ENCODE measurements around the gene BCKDHB.
A peak's percentile ranks its signal among the peaks of the same experiment; 100 is the strongest.
"Not testable (repeated sequence)": the region's sequence is repeated elsewhere in the genome, so short reads cannot be mapped to it uniquely, and the experiment has no call there.

BCKDHB gene

GRCh38 chr6:80226699-80227098 lies 120.2 kb downstream of the BCKDHB start:
- ATAC-seq (replicated peaks) = no peak
- no peaks in the 10 kb centered on the region for H3K36me3 Mint-ChIP-seq (ENCODE audit: insufficient read depth)
- no peaks in the 10 kb centered on the region for H3K27me3 Mint-ChIP-seq
- no peak overlapping the region for H3K4me3 Mint-ChIP-seq
- DNase-seq = no peak
- no peak overlapping the region for H3K27ac Mint-ChIP-seq
- H3K4me1 Mint-ChIP-seq (ENCODE audit: low read depth in 2 of 2) = no peaks in the 10 kb centered on the region
- no peaks in the 10 kb centered on the region for H3K9me3 Mint-ChIP-seq

GRCh38 chr6:80227545-80228105 lies 121.2 kb downstream of the BCKDHB start:
- no peaks in the 10 kb centered on the region for H3K27me3 Mint-ChIP-seq
- H3K9me3 Mint-ChIP-seq = no peaks in the 10 kb centered on the region
- ATAC-seq (replicated peaks) = no peak
- H3K4me1 Mint-ChIP-seq (ENCODE audit: low read depth in 2 of 2) = no peaks in the 10 kb centered on the region
- no peak overlapping the region for H3K4me3 Mint-ChIP-seq
- no peaks in the 10 kb centered on the region for H3K36me3 Mint-ChIP-seq (ENCODE audit: insufficient read depth)
- H3K27ac Mint-ChIP-seq = no peak overlapping the region
- no peak for DNase-seq

DNA sequence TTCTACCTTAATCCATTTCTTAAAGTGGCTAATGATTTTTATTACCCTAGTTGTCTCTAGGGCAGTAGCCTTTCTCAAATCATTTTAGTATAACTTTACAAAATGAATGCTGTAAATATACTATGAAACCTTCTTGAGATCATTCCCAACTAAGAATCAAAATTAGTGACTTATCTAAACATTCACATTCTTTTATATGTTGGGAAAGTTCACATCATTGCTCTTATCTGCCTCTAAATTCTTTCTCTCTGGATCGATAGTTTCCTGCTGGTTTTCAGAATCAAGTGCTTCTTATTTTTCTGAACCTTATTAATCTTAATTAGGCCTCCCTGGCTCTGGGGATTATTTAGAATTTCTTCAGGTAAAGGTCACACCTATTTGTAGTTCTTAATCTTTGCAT lies 126.8 kb downstream of the BCKDHB start:
- no peak overlapping the region for H3K27ac Mint-ChIP-seq
- no peak overlapping the region for H3K4me3 Mint-ChIP-seq
- no peaks in the 10 kb centered on the region for H3K36me3 Mint-ChIP-seq (ENCODE audit: insufficient read depth)
- DNase-seq (no peak), ATAC-seq (replicated peaks) (no peak)
- H3K27me3 Mint-ChIP-seq = no peaks in the 10 kb centered on the region
- H3K4me1 Mint-ChIP-seq (ENCODE audit: low read depth in 2 of 2) = no peaks in the 10 kb centered on the region
- H3K9me3 Mint-ChIP-seq = no peaks in the 10 kb centered on the region

DNA sequence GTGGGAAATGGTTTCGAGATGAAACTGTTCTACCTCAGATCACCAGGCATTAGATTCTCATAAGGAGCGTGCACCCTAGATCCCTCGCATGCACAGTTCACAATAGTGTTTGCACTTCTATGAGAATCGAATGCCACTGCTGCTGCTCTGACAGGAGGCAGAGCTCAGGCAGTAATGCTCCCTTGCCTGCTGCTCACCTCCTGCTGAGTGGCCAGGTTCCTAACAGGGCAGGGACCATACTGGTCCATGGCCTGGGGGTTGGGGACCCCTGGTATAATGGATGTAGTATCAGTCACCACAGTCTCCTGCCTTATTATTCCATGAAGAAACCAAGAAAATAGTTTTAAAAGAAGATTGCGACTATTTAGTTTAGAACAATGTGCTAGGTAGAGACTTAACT lies 127.5 kb downstream of the BCKDHB start:
- ATAC-seq (replicated peaks) = no peak
- no peaks in the 10 kb centered on the region for H3K27me3 Mint-ChIP-seq
- H3K4me1 Mint-ChIP-seq (ENCODE audit: low read depth in 2 of 2) = no peaks in the 10 kb centered on the region
- DNase-seq = no peak
- no peaks in the 10 kb centered on the region for H3K36me3 Mint-ChIP-seq (ENCODE audit: insufficient read depth)
- no peak overlapping the region for H3K27ac Mint-ChIP-seq
- H3K4me3 Mint-ChIP-seq = no peak overlapping the region
- no peaks in the 10 kb centered on the region for H3K9me3 Mint-ChIP-seq

DNA sequence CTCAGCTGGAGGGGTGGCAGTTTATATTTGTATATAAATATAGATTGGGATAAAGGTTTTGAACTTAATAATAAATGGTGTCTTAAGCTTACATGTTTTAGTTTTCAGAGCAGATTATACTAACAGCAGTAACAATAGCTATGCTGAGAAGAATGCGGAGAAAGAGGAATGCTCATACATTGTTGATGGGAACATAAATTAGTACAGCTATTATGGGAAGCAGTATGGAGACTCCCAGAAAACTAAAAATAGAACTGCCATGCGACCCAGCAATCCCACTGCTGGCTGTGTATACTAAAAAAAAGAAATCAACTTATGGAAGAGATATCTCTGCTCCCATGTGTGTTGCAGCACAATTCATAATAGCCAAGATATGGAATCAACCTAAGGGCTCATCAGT lies 127.9 kb downstream of the BCKDHB start:
- Mint-ChIP-seq H3K36me3 (ENCODE audit: insufficient read depth) (no peaks in the 10 kb centered on the region), H3K4me3 (no peak overlapping the region), H3K4me1 (ENCODE audit: low read depth in 2 of 2) (no peaks in the 10 kb centered on the region), H3K9me3 (no peaks in the 10 kb centered on the region), H3K27me3 (no peaks in the 10 kb centered on the region), H3K27ac (no peak overlapping the region)
- ATAC-seq (replicated peaks) (no peak), DNase-seq (no peak)

DNA sequence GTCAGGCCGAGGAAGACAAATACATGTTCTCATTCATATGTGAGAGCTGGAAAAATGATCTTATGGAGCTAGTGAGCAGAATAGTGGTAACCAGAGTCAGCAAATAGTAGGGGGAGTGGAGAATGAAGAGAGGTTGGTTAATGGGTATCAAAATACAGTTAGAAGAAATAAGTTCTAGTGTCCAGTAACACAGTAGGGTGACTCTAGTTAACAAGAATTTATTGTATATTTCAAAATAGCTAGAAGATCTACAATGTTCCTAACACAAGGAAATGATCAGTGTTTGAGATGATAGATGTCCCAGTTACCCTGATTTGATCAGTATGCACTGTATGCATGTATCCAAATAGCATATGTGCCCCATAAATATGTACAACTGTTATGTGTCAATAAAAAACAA lies 128.4 kb downstream of the BCKDHB start:
- no peaks in the 10 kb centered on the region for H3K27me3 Mint-ChIP-seq

DNA sequence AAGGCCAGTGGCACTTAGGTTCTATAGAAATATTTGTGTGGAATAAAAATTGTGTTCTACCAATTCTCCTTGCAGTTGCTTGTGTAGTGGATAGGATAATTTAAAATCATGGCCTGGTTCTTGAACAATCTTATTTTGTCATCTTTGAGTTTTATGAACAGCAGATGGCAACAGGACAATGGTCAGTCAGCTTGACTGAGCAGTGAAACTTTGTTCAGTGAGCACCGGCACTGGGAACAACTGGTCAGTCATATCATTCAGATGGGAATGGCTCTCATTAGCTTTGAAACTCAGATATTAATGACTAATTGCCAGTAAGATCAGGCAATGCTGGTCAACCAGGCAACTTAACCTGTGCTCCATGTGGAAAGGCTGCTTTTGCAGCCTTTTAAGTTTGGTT lies 129.2 kb downstream of the BCKDHB start:
- no peak overlapping the region for H3K4me3 Mint-ChIP-seq
- no peaks in the 10 kb centered on the region for H3K27me3 Mint-ChIP-seq
- no peaks in the 10 kb centered on the region for H3K36me3 Mint-ChIP-seq (ENCODE audit: insufficient read depth)
- H3K4me1 Mint-ChIP-seq (ENCODE audit: low read depth in 2 of 2) = no peaks in the 10 kb centered on the region
- DNase-seq (no peak), ATAC-seq (replicated peaks) (no peak)
- no peaks in the 10 kb centered on the region for H3K9me3 Mint-ChIP-seq
- no peak overlapping the region for H3K27ac Mint-ChIP-seq

More for the DNA sequence above, 128.4 kb downstream of the BCKDHB start:
- Mint-ChIP-seq H3K4me3 (no peak overlapping the region), H3K9me3 (no peaks in the 10 kb centered on the region), H3K36me3 (ENCODE audit: insufficient read depth) (no peaks in the 10 kb centered on the region), H3K27ac (no peak overlapping the region), H3K4me1 (ENCODE audit: low read depth in 2 of 2) (no peaks in the 10 kb centered on the region)
- DNase-seq (no peak), ATAC-seq (replicated peaks) (no peak)

DNA sequence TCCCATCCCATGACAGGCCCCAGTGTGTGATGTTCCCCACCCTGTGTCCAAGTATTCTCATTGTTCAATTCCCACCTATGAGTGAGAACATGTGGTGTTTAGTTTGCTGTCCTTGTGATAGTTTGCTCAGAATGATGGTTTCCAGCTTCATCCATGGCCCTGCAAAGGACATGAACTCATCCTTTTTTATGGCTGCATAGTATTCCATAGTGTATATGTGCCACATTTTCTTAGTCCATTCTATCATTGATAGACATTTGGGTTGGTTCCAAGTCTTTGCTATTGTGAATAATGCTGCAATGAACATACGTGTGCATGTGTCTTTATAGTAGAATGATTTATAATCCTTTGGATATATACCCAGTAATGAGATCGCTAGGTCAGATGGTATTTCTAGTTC lies 132.3 kb downstream of the BCKDHB start:
- not testable (repeated sequence) for H3K36me3 Mint-ChIP-seq (ENCODE audit: insufficient read depth)

GRCh38 chr6:80245043-80245442 lies 138.6 kb downstream of the BCKDHB start:
- H3K4me3 Mint-ChIP-seq = no peak overlapping the region
- H3K36me3 Mint-ChIP-seq (ENCODE audit: insufficient read depth) = no peaks in the 10 kb centered on the region

More for the DNA sequence above, 132.3 kb downstream of the BCKDHB start:
- H3K27ac Mint-ChIP-seq; H3K9me3 Mint-ChIP-seq; DNase-seq; H3K27me3 Mint-ChIP-seq; H3K4me1 Mint-ChIP-seq (ENCODE audit: low read depth in 2 of 2); ATAC-seq (replicated peaks); H3K4me3 Mint-ChIP-seq: not testable (repeated sequence)

GRCh38 chr6:80249897-80250296 lies 143.4 kb downstream of the BCKDHB start:
- ATAC-seq (replicated peaks) (no peak), DNase-seq (no peak)
- Mint-ChIP-seq H3K36me3 (ENCODE audit: insufficient read depth) (no peaks in the 10 kb centered on the region), H3K27me3 (no peaks in the 10 kb centered on the region), H3K4me3 (no peak overlapping the region), H3K9me3 (no peaks in the 10 kb centered on the region), H3K4me1 (ENCODE audit: low read depth in 2 of 2) (peaks cover 2 to 4% of the 10 kb centered on the region in 2 donors), H3K27ac (no peak overlapping the region)

More at GRCh38 chr6:80245043-80245442, 138.6 kb downstream of the BCKDHB start:
- ATAC-seq (replicated peaks) (no peak), DNase-seq (no peak)
- Mint-ChIP-seq H3K4me1 (ENCODE audit: low read depth in 2 of 2) (peaks cover 2 to 4% of the 10 kb centered on the region in 2 donors), H3K27me3 (no peaks in the 10 kb centered on the region), H3K9me3 (no peaks in the 10 kb centered on the region), H3K27ac (no peak overlapping the region)

GRCh38 chr6:80250391-80250997 lies 144.0 kb downstream of the BCKDHB start:
- no peak for DNase-seq

DNA sequence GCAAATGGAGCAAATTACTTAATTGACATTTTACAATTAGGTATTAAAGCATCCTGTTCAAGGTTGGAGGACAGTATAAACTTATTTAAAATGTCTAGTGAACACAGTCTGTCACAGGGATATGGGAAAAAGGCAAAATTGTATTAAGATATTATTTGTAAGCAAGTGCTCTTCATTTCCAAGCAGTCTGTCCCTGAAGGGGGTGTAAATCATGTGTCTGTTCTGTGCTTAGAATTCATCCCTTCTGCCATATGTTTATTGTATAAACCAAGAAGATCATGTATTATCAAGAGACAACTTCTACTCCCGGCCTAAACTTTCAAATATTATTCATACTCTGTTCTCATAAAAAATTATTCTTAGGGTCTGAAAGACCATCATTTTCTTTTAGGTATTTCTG lies 144.8 kb downstream of the BCKDHB start:
- Mint-ChIP-seq H3K4me3 (no peak overlapping the region), H3K36me3 (ENCODE audit: insufficient read depth) (no peaks in the 10 kb centered on the region), H3K9me3 (no peaks in the 10 kb centered on the region), H3K4me1 (ENCODE audit: low read depth in 2 of 2) (peaks cover 2 to 4% of the 10 kb centered on the region in 2 donors), H3K27me3 (no peaks in the 10 kb centered on the region), H3K27ac (peak overlapping the region in 1 of 2 donors; percentile 58)
- no peak for DNase-seq
- ATAC-seq (replicated peaks) = no peak

More at GRCh38 chr6:80250391-80250997, 144.0 kb downstream of the BCKDHB start:
- Mint-ChIP-seq H3K36me3 (ENCODE audit: insufficient read depth) (no peaks in the 10 kb centered on the region), H3K4me3 (no peak overlapping the region), H3K4me1 (ENCODE audit: low read depth in 2 of 2) (peaks cover 2 to 4% of the 10 kb centered on the region in 2 donors), H3K27ac (no peak overlapping the region), H3K27me3 (no peaks in the 10 kb centered on the region), H3K9me3 (no peaks in the 10 kb centered on the region)
- no peak for ATAC-seq (replicated peaks)

DNA sequence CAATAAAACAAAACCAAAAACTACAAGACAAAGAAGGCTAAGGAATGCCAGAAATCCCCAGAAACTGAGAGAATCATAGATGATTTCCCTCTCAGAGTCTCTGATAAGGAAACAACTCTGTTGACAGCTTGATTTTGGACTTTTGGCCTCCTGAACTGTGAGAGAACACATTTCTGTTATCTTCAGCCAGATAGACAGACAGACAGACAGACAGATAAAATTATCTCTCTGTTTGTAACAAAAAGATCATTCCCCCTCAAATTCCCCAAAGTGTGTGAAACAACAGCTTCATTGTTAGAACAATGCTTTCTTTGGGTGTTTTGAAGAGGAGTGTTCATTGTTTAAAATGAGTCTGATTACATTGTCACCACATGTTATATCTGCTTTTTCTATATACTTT lies 148.2 kb downstream of the BCKDHB start:
- H3K36me3 Mint-ChIP-seq (ENCODE audit: insufficient read depth) = no peaks in the 10 kb centered on the region
- ATAC-seq (replicated peaks) (no peak), DNase-seq (no peak)
- H3K27ac Mint-ChIP-seq = no peak overlapping the region
- H3K4me1 Mint-ChIP-seq (ENCODE audit: low read depth in 2 of 2) = peaks cover 0 to 2% of the 10 kb centered on the region in 2 donors
- no peaks in the 10 kb centered on the region for H3K9me3 Mint-ChIP-seq
- H3K4me3 Mint-ChIP-seq = no peak overlapping the region
- H3K27me3 Mint-ChIP-seq = no peaks in the 10 kb centered on the region

GRCh38 chr6:80256691-80257090 lies 150.2 kb downstream of the BCKDHB start:
- H3K4me3 Mint-ChIP-seq = no peak overlapping the region
- no peak for ATAC-seq (replicated peaks)
- peaks cover 0 to 2% of the 10 kb centered on the region in 2 donors for H3K4me1 Mint-ChIP-seq (ENCODE audit: low read depth in 2 of 2)
- H3K9me3 Mint-ChIP-seq = no peaks in the 10 kb centered on the region
- no peaks in the 10 kb centered on the region for H3K36me3 Mint-ChIP-seq (ENCODE audit: insufficient read depth)
- H3K27me3 Mint-ChIP-seq = no peaks in the 10 kb centered on the region
- no peak overlapping the region for H3K27ac Mint-ChIP-seq
- DNase-seq = no peak

Measured in effector memory CD8-positive, alpha-beta T cell (primary cell).